ENCODE measurements around the gene APOBEC3H. TPM values are rescaled to one million over a fixed set of nuclear protein-coding genes. Genes with fewer than 3 reads are reported as not detected.

Gene APOBEC3H
- total and polyA plus RNA-seq, 2 donors from 2014 or later = 0.79 TPM; not detected in 1

DNA sequence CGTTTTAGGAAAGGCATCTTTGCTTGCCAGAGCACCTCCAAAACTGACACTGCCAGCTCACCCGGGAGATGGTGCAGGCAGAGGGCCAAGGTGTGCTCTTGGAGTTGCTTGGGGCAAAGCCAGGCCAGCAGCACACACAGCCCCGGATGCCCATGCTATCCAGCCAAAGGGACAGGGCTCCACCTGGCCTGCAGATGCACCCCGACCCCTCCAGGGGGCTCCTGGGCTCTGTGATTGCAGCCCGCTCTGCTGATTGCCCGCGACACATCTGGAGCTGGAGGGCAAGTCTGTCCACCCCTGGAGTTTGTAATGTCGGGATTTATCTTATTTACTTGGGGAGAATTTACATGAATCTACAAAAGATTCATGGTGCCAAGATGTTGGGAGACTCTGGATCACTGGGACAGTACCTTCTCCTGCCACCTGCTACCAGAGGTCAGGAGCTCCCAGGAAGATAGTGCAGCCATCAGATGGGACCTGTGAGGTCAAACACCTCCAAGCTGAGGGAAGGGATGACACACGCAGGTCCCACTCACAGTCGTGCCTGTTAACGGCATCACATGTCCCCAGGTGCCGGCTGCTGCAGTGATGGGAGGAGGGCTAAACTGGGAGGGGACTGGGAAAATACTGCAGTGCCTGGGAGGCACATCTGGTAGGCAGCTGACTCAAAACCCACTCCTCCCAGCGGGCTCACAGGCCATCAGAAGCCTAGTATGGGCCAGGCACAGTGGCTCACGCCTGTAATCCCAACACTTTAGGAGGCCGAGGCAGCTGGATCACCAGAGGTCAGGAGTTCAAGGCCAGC lies 38.2 kb downstream of the APOBEC3H start:
- Histone ChIP-seq H3K9ac (ENCODE audit: low read length in 3 of 3) (no peak overlapping the region), H3K27me3 (ENCODE audit: control insufficient read depth, insufficient read depth, low read length) (no peaks in the 10 kb centered on the region), H3K27ac (ENCODE audit: low read depth in 2 of 2, low read length in 2 of 2) (no peak overlapping the region), H3K9me3 (ENCODE audit: control insufficient read depth in 2 of 3, insufficient read depth in 1 of 3, low read length in 3 of 3) (no peaks in the 10 kb centered on the region), H3K36me3 (ENCODE audit: control insufficient read depth in 2 of 3, insufficient read depth in 3 of 3, low read length in 3 of 3) (peaks cover 0 to 8% (median 4%) of the 10 kb centered on the region in 3 donors), H3K4me1 (ENCODE audit: control insufficient read depth in 2 of 3, insufficient read depth in 2 of 3, low read depth in 1 of 3, low read length in 3 of 3) (peaks cover 0 to 2% (median 0%) of the 10 kb centered on the region in 3 donors), H3K4me3 (ENCODE audit: low read length in 3 of 3) (no peak overlapping the region)
- intact Hi-C loops (cut with DNase I) = no loop called here
- TF ChIP-seq, protein P1, sequence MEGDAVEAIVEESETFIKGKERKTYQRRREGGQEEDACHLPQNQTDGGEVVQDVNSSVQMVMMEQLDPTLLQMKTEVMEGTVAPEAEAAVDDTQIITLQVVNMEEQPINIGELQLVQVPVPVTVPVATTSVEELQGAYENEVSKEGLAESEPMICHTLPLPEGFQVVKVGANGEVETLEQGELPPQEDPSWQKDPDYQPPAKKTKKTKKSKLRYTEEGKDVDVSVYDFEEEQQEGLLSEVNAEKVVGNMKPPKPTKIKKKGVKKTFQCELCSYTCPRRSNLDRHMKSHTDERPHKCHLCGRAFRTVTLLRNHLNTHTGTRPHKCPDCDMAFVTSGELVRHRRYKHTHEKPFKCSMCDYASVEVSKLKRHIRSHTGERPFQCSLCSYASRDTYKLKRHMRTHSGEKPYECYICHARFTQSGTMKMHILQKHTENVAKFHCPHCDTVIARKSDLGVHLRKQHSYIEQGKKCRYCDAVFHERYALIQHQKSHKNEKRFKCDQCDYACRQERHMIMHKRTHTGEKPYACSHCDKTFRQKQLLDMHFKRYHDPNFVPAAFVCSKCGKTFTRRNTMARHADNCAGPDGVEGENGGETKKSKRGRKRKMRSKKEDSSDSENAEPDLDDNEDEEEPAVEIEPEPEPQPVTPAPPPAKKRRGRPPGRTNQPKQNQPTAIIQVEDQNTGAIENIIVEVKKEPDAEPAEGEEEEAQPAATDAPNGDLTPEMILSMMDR (IDR thresholded peaks at IDR 0.05; ENCODE audit: borderline replicate concordance, extremely low read depth, insufficient read depth) = no peak
- DNase-seq (peak in 4 of 5 donors; percentile 70 to 81 (median 78)), FAIRE-seq (no peak)

DNA sequence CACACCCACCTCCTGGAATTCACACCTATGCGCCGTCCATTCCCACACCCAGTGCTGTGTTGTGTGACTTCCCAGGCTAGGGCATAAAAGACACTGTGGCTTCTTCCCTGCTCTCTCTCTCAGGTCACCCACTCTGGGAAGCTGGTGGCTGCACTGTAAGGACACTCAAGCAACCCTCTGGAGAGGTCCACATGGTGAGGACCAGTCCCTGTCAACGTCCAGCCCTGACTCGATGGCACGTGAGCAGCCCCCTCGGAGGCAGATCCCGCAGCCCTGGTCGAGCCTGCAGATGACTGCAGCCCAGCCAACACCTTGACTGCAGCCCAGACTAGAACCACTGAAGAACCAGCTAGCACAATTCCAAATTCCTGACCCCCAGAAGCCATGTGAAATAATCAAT lies 39.3 kb downstream of the APOBEC3H start:
- FAIRE-seq = no peak
- intact Hi-C loops (cut with DNase I) = no loop called here

DNA sequence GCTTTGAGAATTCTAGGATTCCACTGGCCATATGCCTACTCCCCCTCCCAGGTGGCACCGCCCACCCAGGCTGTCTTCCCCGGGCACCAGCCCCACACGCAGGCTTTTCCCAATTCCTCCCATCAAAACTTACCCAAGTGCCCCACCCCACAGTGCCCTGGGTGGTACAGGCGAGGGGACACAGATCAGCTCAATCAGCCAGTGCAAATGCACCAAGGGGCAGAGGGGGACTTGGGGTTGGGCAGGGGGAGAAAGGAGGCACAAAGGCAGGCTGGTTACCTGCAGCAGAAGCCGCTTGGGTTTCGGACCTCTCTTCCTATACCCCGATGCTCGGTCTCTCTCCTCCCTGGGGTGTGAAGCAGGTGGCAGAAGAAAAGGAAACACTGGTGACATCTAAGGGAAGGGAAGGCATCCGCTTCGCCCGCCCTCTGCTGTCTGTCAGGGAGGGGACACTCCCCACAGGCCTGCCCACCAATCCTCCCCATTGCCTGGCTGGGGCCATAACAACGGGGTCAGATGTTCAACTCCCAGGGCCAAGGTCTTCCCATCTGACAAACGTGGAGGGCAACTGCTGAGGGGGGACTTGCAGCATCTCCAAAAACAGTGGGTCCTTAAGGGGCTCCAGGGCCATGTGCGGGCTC lies 41.4 kb downstream of the APOBEC3H start:
- Histone ChIP-seq H3K9me3 (ENCODE audit: control insufficient read depth in 2 of 3, insufficient read depth in 1 of 3, low read length in 3 of 3) (no peaks in the 10 kb centered on the region), H3K4me3 (ENCODE audit: low read length in 3 of 3) (no peak overlapping the region), H3K9ac (ENCODE audit: low read length in 3 of 3) (no peak overlapping the region), H3K36me3 (ENCODE audit: control insufficient read depth in 2 of 3, insufficient read depth in 3 of 3, low read length in 3 of 3) (peaks cover 0 to under 1% (median 0%) of the 10 kb centered on the region in 3 donors), H3K27me3 (ENCODE audit: control insufficient read depth, insufficient read depth, low read length) (no peaks in the 10 kb centered on the region), H3K27ac (ENCODE audit: low read depth in 2 of 2, low read length in 2 of 2) (no peak overlapping the region), H3K4me1 (ENCODE audit: control insufficient read depth in 2 of 3, insufficient read depth in 2 of 3, low read depth in 1 of 3, low read length in 3 of 3) (peaks cover 0 to 2% (median 0%) of the 10 kb centered on the region in 3 donors)
- TF ChIP-seq, protein P1 (IDR thresholded peaks at IDR 0.05; ENCODE audit: borderline replicate concordance, extremely low read depth, insufficient read depth) = no peak
- FAIRE-seq = no peak
- intact Hi-C loops (cut with DNase I) = no loop called here
- no peak for DNase-seq

More for the DNA sequence above, 39.3 kb downstream of the APOBEC3H start:
- H3K9ac ChIP-seq (ENCODE audit: low read length in 3 of 3) = no peak overlapping the region
- TF ChIP-seq, protein P1 (IDR thresholded peaks at IDR 0.05; ENCODE audit: borderline replicate concordance, extremely low read depth, insufficient read depth) = no peak
- H3K27me3 ChIP-seq (ENCODE audit: control insufficient read depth, insufficient read depth, low read length) = no peaks in the 10 kb centered on the region
- no peak overlapping the region for H3K27ac ChIP-seq (ENCODE audit: low read depth in 2 of 2, low read length in 2 of 2)
- peaks cover 0 to 2% (median 0%) of the 10 kb centered on the region in 3 donors for H3K4me1 ChIP-seq (ENCODE audit: control insufficient read depth in 2 of 3, insufficient read depth in 2 of 3, low read depth in 1 of 3, low read length in 3 of 3)
- H3K9me3 ChIP-seq (ENCODE audit: control insufficient read depth in 2 of 3, insufficient read depth in 1 of 3, low read length in 3 of 3) = no peaks in the 10 kb centered on the region
- no peak overlapping the region for H3K4me3 ChIP-seq (ENCODE audit: low read length in 3 of 3)
- peaks cover 0 to 8% (median 4%) of the 10 kb centered on the region in 3 donors for H3K36me3 ChIP-seq (ENCODE audit: control insufficient read depth in 2 of 3, insufficient read depth in 3 of 3, low read length in 3 of 3)
- DNase-seq = no peak
